ENCODE data around the gene PTPRN2.

Gene PTPRN2

DNA sequence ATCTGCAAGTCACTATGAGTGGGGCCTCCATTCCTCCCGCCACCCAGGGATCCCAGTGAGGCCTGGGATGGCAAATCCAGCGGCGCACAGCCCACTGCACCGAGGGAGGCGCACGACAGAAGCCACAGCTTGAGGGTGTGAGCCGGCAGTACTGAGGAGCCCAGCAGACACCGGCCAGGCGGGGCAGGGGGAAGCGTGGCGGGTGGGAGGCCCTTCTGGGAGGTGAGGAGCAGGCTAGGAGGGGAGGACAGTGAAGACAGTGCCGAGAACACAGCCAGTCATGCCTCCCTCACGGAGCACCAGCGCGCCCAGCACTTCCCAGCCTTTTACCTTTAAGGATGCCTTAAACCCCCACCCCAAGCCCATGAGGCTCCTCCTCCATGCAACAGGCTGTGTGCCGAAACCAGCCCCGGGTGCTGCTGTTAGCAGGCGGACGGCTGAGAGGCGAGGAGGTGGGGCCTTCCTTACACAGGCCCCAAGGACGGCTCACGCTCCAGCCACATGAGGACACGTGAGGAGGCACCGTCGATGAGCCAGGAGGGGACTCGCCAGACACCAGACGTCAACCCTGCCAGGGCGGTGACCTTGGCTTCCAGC is 258.5 kb downstream of the PTPRN2 start:
- CTCF ChIA-PET = no interaction called here
- TF ChIP-seq CTBP1 (IDR thresholded peaks at IDR 0.05; ENCODE audit: borderline replicate concordance) (no peak), L3MBTL2 (conservative IDR thresholded peaks at IDR 0.05) (no peak), SUZ12 (IDR thresholded peaks at IDR 0.05) (no peak), FOXM1 (IDR thresholded peaks at IDR 0.05; ENCODE audit: borderline replicate concordance) (no peak), ELF4 (IDR thresholded peaks at IDR 0.05) (no peak), FOXK2 (IDR thresholded peaks at IDR 0.05) (no peak), ZNF384 (IDR thresholded peaks at IDR 0.05) (no peak), LEF1 (IDR thresholded peaks at IDR 0.05; ENCODE audit: borderline replicate concordance) (no peak), FOXA1 (IDR thresholded peaks at IDR 0.05) (no peak), TARDBP (IDR thresholded peaks at IDR 0.05) (no peak), HDGF (IDR thresholded peaks at IDR 0.05; ENCODE audit: borderline replicate concordance) (no peak), BHLHE40 (IDR thresholded peaks at IDR 0.05; ENCODE audit: borderline replicate concordance) (no peak), SP1 (IDR thresholded peaks at IDR 0.05) (no peak), NFRKB (IDR thresholded peaks at IDR 0.05) (no peak), ARNT (IDR thresholded peaks at IDR 0.05) (no peak)
- TF ChIP-seq, protein P1, sequence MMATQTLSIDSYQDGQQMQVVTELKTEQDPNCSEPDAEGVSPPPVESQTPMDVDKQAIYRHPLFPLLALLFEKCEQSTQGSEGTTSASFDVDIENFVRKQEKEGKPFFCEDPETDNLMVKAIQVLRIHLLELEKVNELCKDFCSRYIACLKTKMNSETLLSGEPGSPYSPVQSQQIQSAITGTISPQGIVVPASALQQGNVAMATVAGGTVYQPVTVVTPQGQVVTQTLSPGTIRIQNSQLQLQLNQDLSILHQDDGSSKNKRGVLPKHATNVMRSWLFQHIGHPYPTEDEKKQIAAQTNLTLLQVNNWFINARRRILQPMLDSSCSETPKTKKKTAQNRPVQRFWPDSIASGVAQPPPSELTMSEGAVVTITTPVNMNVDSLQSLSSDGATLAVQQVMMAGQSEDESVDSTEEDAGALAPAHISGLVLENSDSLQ (IDR thresholded peaks at IDR 0.05) = no peak
- no peak for DNase-seq (ENCODE audit: extremely low spot score)
- POLR2A ChIA-PET = no interaction called here

DNA sequence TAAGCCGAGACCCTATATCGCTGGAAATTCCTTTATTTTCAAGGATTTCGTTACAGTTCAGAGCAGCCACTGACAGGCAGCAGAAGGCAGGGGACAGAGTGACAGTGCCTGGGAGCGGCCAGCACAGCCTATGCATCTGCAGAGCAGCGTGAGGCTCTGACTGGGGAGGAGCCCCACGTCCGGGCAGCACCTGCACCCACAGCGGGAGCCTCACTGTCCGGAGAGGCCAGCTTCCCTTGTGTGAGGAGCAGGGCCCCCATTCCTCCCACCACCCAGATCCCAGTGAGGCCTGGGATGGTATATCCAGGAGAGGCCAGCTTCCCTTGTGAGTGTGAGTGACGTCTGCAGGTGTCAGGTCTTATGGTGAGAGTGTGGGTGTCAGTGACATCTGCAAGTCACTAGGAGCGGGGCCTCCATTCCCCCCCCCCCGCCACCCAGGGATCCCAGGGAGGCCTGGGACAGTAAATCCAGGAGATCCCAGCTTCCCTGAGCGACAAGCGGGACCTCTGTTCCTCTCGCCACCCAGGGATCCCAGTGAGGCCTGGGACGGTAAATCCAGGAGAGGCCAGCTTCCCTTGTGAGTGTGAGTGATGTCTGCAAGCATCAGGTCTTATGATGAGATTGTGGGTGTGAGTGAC is 259.1 kb downstream of the PTPRN2 start:
- ChIA-PET CTCF (no interaction called here), POLR2A (no interaction called here)
- TF ChIP-seq HDGF (IDR thresholded peaks at IDR 0.05; ENCODE audit: borderline replicate concordance) (no peak), SP1 (IDR thresholded peaks at IDR 0.05) (no peak), ELF4 (IDR thresholded peaks at IDR 0.05) (no peak), L3MBTL2 (conservative IDR thresholded peaks at IDR 0.05) (no peak), LEF1 (IDR thresholded peaks at IDR 0.05; ENCODE audit: borderline replicate concordance) (no peak), FOXA1 (IDR thresholded peaks at IDR 0.05) (no peak), TARDBP (IDR thresholded peaks at IDR 0.05) (no peak), ZNF384 (IDR thresholded peaks at IDR 0.05) (no peak), BHLHE40 (IDR thresholded peaks at IDR 0.05; ENCODE audit: borderline replicate concordance) (no peak), FOXM1 (IDR thresholded peaks at IDR 0.05; ENCODE audit: borderline replicate concordance) (no peak), FOXK2 (IDR thresholded peaks at IDR 0.05) (no peak), SUZ12 (IDR thresholded peaks at IDR 0.05) (no peak), ARNT (IDR thresholded peaks at IDR 0.05) (no peak), NFRKB (IDR thresholded peaks at IDR 0.05) (no peak), CTBP1 (IDR thresholded peaks at IDR 0.05; ENCODE audit: borderline replicate concordance) (no peak)
- TF ChIP-seq, protein P1 (IDR thresholded peaks at IDR 0.05) = no peak
- no peak for DNase-seq (ENCODE audit: extremely low spot score)

DNA sequence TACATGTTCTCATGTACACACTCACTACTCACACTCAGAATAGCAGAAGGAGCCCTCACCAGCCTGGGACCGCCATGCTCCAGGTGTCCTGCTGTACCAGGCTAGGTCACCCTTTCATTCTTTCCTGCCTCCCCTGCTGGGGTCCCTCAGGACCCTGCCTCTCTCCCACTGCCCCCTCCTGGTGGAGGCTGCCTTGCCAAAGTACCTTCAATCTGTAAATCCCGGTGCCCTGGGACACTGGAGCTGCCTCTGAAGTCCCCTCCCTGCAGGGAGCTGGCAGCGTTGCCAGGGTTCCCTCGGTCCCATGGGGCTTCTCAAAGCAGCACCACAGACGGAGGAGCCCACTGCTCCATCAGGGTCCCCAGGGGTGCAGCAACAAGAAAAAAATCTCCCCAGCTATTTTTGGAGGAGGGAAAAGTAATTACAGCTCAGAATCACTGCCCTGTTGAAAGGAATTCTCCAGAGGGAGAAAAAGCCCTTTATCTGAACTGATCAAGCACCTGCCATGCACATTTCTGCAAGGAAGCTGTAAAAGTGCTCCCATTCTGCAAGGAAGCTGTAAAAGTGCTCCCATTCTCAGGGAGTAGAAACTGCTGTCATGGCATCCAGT is 259.9 kb downstream of the PTPRN2 start:
- POLR2A ChIA-PET = no interaction called here
- no peak for TF ChIP-seq ARNT (IDR thresholded peaks at IDR 0.05)
- TF ChIP-seq BHLHE40 (IDR thresholded peaks at IDR 0.05; ENCODE audit: borderline replicate concordance) = no peak
- TF ChIP-seq SP1 (IDR thresholded peaks at IDR 0.05) = no peak
- no peak for TF ChIP-seq HDGF (IDR thresholded peaks at IDR 0.05; ENCODE audit: borderline replicate concordance)
- TF ChIP-seq FOXK2 (IDR thresholded peaks at IDR 0.05) = no peak
- no peak for DNase-seq (ENCODE audit: extremely low spot score)
- CTCF ChIA-PET = no interaction called here

DNA sequence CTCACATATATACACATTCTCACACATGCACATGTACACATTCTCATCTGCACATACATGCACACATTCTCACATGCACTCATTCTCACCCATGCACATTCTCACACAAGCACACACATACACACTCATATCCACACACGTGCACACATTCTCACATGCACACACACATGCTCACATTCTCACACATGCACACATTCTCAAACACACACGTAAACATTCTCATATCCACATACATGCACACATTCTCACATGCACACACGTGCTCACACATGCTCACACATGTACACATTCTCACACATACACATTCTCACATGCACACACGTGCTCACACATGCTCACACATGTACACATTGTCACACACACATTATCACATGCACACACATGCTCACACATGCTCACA is 260.6 kb downstream of the PTPRN2 start:
- ChIA-PET POLR2A (no interaction called here), CTCF (no interaction called here)
- TF ChIP-seq, protein P1 (IDR thresholded peaks at IDR 0.05) = no peak
- no peak for TF ChIP-seq SUZ12 (IDR thresholded peaks at IDR 0.05)
- no peak for DNase-seq (ENCODE audit: extremely low spot score)

DNA sequence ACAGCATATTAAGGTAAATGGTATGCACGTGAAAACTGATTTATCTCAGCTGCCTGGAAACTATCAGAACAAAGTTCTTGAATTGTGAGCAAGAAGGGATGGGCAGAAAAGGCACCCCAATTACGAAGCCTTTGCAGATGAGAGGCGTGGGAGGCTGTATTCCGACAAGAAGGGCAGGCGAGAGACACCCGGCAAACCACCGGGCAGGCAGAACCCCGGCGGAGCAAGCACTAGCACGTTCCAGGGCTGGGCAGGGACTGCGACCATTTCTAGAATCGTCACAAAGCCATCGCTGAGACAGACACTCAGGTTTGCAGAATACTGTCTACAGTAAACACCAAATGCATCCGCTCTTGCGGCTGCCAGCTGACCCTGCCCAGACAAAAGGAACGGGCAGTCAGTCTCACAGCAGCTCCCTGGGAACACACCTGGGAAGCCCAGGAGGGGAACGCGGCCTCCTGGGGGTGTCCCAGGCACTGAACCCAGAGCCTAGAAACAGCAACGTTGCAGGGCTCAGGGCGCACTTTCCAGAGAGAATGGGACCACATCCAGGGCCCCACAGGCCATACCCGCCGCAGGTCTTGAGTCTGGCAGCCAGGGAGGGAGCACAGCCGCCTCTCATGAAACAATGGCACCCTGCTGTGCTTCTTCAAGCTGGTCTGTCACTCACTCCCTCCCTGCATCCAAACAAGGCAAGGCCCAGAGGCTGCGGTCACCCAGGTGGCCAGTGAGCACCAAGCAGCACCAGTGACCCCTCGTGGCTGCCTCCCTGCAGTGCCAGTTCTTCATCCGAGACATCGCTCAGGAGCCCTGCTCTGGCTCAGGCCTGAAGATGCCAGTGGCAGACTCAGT is 261.9 kb downstream of the PTPRN2 start:
- CTCF ChIA-PET = no interaction called here
- DNase-seq (ENCODE audit: extremely low spot score) = no peak
- no peak for TF ChIP-seq CTBP1 (IDR thresholded peaks at IDR 0.05; ENCODE audit: borderline replicate concordance)
- TF ChIP-seq, protein P1 (IDR thresholded peaks at IDR 0.05) = peak; percentile 82
- POLR2A ChIA-PET = no interaction called here
